GM10266 (cell line): ENCODE measurements around the gene ZNF775.

Experiments
- DNase-seq: peaks from one replicate; pipeline ENCODE4 v3.0.0; 2012; ENCODE audit errors: extremely low spot score
- CTCF ChIP-seq: IDR thresholded peaks from 2 replicates; pipeline ENCODE4 v1.5.1; 2012; ENCODE audit warnings: mild to moderate bottlenecking, low read depth; ENCODE audit not compliant: control insufficient read depth, insufficient read depth; ENCODE audit errors: missing control alignments

The ZNF775 gene

DNA sequence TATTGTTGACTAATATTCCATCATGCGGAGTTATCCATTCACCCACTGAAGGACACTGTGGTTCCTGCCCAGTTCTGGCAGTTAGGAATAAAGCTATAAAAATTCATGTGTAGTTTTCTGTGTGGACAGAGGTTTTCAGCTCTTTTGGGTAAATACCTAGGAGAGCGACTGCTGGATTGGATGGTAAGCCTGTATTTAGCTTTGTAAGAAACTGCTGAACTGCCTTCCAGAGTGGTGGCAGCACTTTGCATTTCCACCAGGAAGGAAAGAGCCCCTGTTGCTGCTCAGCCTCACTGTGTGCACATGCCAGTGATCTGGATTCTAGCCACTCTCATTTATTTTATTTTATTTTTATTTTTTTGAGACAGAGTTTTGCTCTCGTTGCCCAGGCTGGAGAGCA is 14.2 kb downstream of the ZNF775 start:
- DNase-seq = no peak
- TF ChIP-seq CTCF = no peak

- no peak for DNase-seq
- no peak for TF ChIP-seq CTCF
These were observed 17.3 kb downstream of the ZNF775 start for GRCh38 chr7:150396426-150396825.

- DNase-seq = no peak
- no peak for TF ChIP-seq CTCF
These were observed 17.7 kb downstream of the ZNF775 start for GRCh38 chr7:150396851-150397260.

GRCh38 chr7:150397346-150398107 is 18.4 kb downstream of the ZNF775 start:
- no peak for TF ChIP-seq CTCF
- DNase-seq = no peak

DNA sequence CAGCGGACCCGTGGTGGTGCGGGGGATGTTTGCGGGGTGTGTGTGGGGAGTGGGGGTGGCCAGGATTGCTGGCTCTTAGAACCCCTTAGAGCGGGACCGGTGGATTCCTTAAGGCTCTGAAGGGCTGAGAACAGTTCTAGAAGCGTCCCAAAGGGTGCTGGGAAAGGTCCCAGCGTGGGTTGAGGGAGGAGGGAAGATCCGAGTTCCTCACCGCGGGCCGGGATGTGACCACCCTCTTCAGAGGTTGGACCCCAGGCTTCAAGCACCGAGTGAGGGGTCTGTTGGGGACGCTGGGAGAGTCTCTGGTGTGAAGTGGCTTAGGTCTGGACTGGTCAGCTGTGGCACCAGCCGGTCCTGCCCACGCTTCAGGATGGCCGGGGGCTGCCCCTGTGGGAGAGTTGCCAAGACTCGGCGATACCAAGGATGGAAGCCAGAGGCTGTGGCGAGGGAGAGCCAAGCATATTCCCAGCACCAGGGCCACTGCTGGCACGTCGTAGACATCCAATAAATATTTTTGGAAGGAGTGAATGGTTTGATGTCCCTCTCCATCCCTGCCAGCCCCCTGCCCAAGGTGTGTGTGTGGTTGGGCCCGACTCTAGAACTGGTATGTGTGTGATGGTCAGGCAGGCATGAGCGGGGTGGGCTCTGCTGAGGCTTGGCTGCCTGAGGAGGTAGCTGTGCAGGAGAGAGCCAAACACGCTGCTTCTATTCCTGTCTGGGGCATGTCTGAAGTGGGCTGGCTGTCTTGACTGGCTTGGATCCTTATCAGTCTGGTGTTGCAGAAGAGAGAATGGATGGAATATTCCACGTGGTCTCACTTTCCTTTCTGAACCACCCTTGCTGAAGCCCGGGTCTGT is 19.2 kb downstream of the ZNF775 start:
- TF ChIP-seq CTCF = no peak
- DNase-seq = no peak

DNA sequence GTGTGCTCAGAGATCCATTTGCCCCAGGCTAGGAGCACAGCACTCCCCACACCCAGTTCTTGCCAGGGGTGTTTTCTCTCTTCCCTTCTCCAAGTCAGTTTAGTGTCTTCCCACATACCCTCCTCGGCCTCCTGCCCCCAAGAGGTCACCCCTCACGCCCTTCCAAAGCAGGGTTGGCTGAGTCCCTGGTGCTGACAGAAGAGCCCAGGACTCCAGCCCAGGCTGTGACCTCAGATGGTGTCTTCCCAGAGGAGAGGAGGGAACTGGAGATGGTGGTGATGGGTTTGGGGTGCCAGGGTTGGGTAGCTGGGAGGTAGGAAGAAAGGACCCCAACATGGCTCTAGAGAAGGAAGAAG is 19.8 kb downstream of the ZNF775 start:
- TF ChIP-seq CTCF = no peak
- DNase-seq = no peak
